ENCODE results near the gene AKAP11.
"Not testable (repeated sequence)": the region's sequence is repeated elsewhere in the genome, so short reads cannot be mapped to it uniquely, and the experiment has no call there.

AKAP11 gene

GRCh38 chr13:42272115-42272803 is at the start of gene AKAP11:
AKAP11 (plus strand) TSS chr13:42272152; CDS start chr13:42286349, 14,197 bp downstream.
- no peak for DNase-seq (ENCODE audit: low spot score)

- no peak for DNase-seq (ENCODE audit: low spot score)
These were observed 48.3 kb upstream of the AKAP11 start for GRCh38 chr13:42223681-42224080.

DNA sequence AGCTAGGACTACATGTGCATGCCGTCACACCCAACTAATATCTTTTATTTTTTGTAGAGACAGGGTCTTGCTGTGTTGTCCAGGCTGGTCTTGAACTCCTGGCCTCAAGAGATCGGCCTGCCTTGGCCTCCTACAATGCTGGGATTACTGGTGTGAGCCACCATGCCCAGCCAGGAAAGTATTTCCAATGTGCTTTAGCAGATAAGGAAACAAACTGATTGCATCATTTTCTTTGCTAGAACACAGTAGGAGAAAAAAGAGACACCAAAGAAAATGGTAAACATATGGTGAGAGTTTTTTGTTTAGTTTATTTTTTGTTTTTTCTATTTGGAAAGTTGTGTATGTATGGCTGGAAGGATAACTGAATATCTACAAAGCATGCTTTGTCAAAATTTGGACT is 46.9 kb upstream of the AKAP11 start:
- DNase-seq (ENCODE audit: low spot score): no peak

DNA sequence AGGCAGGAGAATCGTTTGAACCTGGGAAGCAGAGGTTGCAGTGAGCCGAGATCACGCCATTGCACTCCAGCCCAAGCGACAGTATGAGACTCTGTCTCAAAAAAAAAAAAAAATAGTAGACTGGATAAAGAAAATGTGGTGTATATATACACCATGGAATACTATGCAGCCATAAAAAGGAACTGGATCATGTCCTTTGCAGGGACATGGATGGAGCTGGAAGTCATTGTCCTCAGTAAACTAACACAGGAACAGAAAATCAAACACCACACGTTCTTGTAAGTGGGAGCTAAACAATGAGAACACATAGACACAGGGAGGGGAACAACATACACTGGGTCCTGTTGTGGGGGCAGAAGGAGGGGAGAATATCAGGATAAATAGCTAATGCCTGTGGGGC is 45.2 kb upstream of the AKAP11 start:
- DNase-seq (ENCODE audit: low spot score): not testable (repeated sequence)

DNA sequence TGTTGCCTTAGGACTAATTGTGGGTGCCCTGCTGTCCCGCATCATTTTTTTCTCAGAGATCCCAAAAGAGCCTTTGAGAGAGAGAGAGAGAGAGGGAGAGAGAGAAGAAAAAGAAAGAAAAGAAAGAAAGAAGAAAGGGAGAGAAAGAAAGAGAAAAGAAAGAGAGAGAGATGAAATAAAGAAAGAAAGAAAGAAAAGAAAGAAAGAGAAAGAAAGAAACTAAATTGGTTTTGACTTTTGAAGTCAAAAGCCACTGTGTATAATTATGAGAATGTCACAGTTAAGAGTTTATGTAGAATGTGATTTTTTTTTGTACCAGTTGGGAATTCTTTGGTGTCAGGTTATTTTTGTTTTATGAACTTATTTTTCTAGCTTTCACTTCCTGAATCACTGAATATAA is 43.4 kb upstream of the AKAP11 start:
- DNase-seq (ENCODE audit: low spot score): no peak

DNA sequence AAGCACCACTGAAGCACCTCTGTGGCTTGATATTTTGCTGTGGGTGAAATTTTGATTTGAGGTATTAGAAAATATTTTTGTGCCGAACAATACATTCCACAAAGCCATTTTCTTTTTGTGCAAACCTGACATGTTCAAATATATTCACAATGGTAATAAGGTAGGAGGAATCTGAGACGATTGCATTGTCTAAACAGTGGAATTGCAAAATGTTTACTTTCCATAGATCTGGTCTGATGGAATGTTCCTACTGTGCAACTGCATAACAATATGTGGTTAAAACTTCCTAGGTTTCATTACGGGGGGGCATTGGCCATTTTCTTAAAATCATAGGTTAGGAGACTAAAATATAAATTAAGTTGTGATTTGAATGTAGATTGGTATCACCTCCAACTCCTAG is 42.7 kb upstream of the AKAP11 start:
- DNase-seq (ENCODE audit: low spot score): no peak

DNA sequence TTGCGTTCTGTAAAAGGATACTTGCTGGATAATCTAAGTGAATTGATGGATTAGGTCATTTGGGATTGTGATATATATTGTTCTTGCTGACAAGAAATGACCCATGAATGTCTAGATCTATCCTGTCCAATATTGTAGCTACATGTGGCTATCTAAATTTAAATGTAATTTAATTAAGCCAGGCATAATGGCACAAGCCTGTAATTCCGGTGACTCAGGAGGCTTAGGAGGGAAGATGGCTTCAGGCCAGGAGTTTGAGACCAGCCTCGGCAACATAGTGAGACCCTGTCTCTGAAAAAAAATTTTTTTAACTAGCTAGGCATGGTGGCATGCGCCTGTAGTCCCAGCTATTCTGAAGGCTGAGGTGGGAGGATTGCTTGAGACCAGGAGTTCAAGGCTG is 39.3 kb upstream of the AKAP11 start:
- DNase-seq (ENCODE audit: low spot score): no peak

DNA sequence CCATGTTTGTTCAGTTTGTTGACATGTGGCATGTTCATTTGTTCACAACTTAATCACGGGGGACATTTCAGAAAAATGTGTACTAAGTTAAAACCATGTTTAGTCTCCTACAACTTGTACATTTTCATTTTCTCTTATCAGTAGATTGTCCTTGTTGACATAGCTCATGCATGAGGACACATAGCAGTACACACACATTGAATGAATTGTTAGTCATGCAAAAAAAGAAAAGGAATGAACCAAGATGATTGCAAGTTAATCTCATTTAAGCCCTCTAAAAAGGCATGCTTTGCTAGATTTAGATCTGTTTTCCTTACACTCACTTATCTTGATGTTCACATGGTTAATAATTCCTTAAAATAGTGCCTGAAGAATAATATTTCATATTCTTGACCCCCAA is 38.2 kb upstream of the AKAP11 start:
- no peak for DNase-seq (ENCODE audit: low spot score)

- no peak for DNase-seq (ENCODE audit: low spot score)
These were observed 32.8 kb upstream of the AKAP11 start for GRCh38 chr13:42239161-42239560.

GRCh38 chr13:42239644-42240043 is 32.3 kb upstream of the AKAP11 start:
- no peak for DNase-seq (ENCODE audit: low spot score)

DNA sequence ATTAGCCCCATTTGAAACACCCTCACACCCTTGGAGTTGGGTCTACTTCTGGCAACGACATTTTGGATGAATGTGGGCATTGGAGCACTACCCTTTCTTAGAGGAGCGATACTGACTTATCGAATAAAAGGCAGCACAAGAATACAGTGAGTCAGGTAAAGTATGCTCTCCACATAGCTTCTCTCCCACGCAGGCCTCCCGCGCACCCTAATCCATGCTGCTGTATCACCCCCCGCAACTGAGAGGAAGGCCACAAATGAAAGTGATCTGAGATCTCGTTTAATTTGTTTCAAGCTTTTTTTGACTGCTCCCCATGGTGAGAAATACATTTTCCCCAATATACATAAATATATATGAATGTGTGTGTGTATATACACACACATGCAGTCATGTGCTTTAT is 25.4 kb upstream of the AKAP11 start:
- DNase-seq (ENCODE audit: low spot score): no peak

DNA sequence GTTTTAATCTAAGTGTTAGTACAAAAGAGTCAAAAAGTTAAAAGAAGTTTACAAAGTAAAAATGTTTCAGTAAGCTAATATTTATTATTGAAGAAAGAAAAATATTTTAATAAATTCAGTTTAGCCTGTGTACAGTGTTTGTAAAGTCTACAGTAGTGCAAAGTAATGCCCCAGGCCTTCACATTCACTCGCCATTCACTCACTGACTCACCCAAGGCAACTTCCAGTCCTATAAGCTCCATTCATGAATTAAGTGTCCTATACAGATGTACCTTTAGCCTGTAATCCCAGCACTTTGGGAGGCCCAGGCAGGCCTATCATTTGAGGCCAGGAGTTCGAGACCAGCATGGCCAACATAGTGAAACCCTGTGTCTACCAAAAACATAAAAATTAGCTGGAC is 24.1 kb upstream of the AKAP11 start:
- no peak for DNase-seq (ENCODE audit: low spot score)

GRCh38 chr13:42255886-42256285 is 16.1 kb upstream of the AKAP11 start:
- no peak for DNase-seq (ENCODE audit: low spot score)

GRCh38 chr13:42258747-42259146 is 13.2 kb upstream of the AKAP11 start:
- DNase-seq (ENCODE audit: low spot score): no peak

DNA sequence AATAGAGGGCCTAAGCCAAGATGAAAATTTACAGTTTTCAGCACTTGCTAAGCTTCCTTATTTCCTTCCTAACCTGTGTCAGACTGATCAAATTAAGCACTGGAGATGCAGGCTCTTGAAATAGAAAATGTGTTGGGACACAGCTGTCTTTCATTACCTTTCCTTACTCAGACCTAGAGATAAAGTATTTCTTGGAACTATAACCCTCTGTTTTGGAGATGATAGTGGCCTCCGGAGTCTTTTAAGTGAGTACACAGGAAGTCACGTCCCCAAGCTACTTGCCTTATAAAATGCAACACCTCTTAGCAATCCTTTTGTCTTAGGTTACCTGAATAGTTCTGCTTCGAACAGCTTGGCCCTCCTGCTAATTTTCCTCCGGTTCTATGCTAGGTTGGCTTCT is 12.4 kb upstream of the AKAP11 start:
- no peak for DNase-seq (ENCODE audit: low spot score)

DNA sequence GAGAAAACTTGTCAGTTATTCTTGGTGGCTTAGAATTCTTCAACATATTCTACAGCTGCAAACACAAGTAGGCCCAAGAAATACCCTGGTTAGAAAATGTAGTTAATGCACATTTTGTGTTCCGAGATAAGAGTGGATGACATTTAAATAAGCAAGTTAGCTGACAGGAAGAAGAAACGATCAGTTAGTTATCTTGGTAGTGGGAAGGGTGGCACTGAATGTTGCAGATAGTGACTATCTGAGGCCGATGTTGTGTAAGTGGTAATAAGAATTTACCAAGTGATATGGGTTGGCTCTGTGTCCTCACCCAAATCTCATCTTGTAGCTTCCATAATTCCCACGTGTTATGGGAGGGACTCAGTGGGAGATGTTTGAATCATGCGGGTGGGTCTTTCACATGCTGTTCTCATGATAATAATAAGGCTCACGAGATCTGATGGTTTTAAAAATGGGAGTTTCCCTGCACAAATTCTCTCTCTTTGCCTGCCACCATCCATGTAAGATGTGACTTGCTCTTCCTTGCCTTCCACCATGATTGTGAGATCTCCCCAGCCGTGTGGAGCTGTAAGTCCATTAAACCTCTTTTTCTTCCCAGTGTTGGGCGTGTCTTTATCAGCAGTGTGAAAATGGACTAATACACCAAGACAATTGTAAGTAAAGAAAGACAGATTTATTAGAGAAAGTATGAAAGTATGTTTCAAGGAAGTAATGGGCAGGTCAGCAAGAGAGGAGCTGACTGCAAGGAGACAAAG is 10.9 kb upstream of the AKAP11 start:
- DNase-seq (ENCODE audit: low spot score): no peak

- no peak for DNase-seq (ENCODE audit: low spot score)
These were observed 5.5 kb upstream of the AKAP11 start for GRCh38 chr13:42266473-42266872.

DNA sequence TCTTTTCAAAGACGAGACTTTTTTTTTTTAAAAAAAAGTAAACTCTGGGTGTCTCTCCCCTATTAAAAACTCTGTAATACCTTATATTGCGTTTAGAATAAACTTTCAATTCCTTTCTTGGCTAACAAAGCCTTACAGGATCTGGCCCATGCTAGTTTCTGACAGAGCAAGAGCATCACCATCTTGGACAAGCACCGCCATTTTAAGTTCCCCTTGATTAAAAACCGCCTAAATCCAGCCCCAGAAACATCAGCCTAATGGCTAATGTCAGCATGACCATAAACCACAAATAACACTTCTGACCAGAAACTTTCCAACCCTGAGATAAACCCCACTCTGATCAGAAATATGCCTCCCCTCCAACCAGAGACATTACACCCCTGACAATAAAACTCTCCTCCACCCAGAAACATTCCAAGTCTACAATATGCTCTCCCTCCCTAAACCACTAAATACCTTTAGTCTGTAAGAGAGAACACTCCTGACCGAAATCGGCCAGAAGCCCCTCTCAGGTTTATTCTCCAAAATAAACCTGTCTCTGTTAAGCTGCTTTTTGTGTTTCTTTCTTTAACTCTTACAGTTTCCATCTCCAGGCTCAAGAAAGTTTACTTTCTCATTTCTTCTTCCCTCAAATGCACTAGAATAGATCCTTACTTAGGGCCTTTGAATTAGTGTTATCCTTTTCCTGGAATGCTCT is 1.6 kb upstream of the AKAP11 start:
- DNase-seq (ENCODE audit: low spot score): no peak

- no peak for DNase-seq (ENCODE audit: low spot score)
These were observed 1.1 kb upstream of the AKAP11 start for GRCh38 chr13:42270857-42271215.

DNA sequence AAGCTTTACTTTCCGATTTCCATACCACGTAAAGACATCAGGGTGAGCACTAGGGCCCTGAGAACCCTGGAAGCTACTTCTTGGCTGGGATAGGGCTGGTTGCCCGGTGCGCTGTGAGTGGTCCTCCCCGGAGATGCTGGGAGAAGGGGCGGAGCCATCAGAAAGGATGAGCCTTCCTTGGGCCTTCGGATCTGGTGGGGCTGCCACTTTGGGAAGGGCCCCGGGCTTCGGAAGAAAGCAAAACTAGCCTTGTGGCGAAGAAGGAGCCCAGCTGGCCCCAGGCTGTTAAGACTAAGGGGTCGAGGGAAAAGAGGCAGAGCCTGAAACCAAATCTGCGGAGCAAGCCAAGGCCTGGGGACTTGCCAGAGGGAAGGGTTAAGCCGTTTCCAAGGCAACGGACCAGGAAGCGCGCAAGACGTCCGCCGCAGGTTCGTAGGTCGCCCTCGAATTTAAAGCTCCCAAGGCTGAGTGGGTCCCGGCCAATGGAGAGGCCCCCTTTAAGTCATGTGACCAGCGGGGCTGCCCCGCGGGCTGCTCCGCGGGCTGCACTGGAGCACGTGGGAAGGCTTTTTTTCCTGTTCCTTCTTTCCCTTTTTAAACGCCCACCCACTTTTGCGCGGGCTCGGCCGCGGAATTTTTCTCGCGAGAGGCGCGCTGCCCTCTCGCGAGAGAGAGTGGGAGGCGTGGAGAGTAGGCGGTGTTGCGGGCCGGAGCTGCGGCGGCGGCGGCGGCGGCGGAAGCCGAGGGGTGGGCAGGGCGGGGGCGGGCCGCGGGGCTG is 426 bp upstream of the AKAP11 start:
- peak; percentile 93 for DNase-seq (ENCODE audit: low spot score)

GRCh38 chr13:42272804-42273175 is 838 bp downstream of the AKAP11 start:
- DNase-seq (ENCODE audit: low spot score): no peak

- DNase-seq (ENCODE audit: low spot score): no peak
These were observed 2.6 kb downstream of the AKAP11 start for GRCh38 chr13:42274386-42275097.

Data from left forelimb (tissue), 1 donor.